NCI-H1417 treated with DMSO at 0.1 percent for 48 hours (cell line): ENCODE data around the gene TCF7L1.

ENCODE experiments used
- DNase-seq: peaks from one replicate; lab custom pipeline; 2025; lab: John Stamatoyannopoulos, UW

TCF7L1 gene

GRCh38 chr2:85255456-85255812 lies 122.2 kb downstream of the TCF7L1 start:
- DNase-seq = no peak

DNA sequence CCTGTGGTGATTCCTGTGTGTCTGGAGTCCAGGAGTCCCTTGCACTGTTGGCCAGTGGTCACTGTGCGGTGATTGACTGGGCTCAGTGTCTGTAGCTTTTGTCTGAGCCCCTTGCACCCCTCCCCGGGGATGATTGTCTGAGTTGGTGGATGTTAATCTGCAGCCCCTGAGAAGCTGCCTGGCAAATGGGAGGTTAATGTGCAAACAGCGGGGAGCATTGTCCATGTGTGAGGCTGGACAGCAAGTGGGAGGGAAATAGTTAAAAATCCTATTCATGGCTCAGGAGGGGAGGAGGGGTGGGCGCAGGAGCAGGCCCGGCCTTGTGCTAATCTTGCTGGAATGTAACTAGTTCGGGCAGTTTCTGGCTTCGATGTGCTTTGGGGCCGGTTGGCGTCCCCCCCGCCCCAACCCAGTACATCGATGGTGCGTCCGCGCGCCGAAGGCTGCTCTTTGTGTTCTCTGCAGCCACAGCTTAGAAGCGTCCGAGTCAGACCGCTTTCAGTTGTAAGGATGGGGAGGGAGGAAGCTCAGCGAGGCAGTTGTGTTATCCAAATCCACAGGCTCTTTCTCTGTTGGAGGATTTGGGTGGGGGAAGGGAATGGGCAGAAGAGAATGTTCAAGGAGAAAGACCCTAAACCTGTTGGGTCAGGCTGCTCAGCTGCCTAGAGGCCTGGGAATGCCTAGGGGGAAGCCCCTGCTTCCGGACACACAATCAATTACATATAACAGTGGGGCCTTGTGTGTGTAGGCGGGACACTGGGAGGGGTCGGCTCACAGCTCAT lies 122.8 kb downstream of the TCF7L1 start:
- no peak for DNase-seq

DNA sequence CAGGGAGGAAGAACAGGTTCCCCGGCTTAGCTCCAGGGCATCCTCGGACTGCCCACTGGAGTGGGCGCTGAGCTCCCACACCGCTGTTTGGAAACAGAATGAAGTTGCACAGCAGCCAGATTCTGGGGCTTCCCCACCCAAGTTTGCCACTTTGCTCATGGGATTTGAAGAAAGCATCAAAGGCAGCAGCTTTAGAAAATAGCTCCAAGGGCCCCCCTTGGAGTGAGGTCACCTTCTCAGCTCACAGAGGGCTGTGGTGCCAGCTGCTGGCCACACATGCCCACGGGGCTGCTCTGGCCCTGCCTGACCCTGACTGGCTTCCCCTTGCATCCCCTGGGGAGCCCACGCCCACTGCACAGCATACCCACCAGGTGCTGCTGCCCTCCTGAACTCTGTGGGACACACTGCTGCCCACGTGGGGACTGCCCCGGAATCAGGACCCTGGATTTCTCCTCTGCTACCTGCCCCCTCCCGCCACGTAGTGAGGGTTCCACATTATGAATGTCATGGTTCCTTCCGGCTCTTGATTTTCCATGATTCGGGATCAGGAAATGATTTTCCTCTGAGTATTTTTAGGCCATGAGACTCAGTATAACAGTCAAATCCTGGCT lies 124.3 kb downstream of the TCF7L1 start:
- no peak for DNase-seq

GRCh38 chr2:85257970-85258605 lies 124.9 kb downstream of the TCF7L1 start:
- DNase-seq = no peak

GRCh38 chr2:85259101-85259590 lies 126.0 kb downstream of the TCF7L1 start:
- DNase-seq = no peak

- no peak for DNase-seq
Measured at GRCh38 chr2:85259879-85260278, 126.7 kb downstream of the TCF7L1 start.

DNA sequence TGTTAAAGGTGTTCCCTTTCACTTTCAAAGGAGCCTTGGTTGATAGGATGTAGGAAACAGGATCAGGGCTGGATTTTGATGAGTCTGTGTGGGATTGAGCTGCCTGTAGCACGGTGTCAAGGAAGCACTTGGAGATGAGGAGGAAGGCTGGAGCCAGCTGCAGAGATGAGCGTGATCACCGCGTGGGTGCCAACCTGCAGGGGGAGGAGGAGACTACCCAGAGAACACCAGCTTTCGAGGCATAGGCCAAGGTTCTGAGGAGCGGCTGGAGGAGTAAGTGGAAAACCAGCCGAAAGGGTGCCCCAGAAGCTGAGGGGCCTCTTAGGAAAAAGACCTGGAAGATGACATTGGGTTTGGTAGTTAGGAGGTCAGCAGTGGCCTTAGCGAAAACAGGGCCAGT lies 130.4 kb downstream of the TCF7L1 start:
- no peak for DNase-seq

- no peak for DNase-seq
Measured at GRCh38 chr2:85264471-85264870, 131.3 kb downstream of the TCF7L1 start.

DNA sequence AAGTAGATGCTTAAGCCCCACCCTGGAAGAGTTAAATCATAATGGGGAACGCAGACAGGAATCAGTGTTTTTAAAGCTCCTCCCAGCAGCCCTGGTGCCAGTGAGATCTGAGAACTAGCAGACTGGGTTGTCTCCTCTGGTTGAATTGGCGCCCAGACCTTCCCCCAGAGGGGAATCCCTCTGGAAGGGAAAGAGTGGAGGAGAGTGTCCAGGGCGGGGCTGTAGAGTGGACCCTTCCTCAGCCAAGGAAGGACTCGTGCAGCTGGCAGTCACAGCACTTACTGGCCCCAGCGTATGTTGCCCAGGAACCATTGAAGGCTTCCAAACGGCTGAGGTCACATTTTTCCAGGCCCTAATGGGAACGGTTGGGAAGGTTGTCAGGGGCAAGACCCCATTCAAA lies 132.1 kb downstream of the TCF7L1 start:
- DNase-seq = no peak

- no peak for DNase-seq
Measured at GRCh38 chr2:85266146-85267041, 133.2 kb downstream of the TCF7L1 start.

DNA sequence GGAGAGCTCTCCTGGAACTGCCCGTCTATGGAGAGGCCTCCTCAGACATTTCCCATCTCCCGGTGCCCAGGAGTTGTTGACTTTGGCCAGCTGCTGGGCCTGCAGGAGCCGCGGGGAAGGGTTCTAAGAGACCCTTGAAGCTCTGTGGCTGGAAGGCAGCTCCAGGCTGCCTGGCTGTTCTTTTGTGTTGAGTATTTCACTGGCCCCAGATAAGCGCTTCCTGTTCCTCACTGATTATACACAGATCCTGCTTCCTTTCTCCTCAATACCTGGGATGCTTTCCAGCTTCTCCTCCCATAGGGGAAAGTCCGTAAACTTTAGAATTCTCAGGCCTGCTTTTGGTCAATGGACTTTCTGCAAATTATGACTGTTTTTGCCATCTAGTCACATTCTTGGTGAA lies 136.8 kb downstream of the TCF7L1 start:
- no peak for DNase-seq

DNA sequence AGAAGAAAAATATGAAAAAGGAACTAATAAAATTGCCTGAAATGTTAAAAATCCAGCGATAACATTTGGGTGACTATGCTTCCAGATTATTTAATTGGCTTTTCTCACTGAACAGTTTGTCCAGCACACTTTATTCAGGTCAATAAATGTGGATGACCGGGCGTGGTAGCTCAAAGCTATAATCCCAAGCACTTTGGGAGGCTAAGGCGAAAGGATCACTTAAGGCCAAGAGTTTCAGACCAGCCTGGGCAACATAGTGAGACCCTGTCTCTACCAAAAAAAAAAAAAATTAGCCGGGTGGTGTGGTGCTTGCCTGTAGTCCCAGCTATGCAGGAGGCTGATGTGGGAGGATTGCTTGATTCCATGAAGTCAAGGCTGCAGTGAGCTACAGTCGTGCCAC lies 139.2 kb downstream of the TCF7L1 start:
- no peak for DNase-seq

DNA sequence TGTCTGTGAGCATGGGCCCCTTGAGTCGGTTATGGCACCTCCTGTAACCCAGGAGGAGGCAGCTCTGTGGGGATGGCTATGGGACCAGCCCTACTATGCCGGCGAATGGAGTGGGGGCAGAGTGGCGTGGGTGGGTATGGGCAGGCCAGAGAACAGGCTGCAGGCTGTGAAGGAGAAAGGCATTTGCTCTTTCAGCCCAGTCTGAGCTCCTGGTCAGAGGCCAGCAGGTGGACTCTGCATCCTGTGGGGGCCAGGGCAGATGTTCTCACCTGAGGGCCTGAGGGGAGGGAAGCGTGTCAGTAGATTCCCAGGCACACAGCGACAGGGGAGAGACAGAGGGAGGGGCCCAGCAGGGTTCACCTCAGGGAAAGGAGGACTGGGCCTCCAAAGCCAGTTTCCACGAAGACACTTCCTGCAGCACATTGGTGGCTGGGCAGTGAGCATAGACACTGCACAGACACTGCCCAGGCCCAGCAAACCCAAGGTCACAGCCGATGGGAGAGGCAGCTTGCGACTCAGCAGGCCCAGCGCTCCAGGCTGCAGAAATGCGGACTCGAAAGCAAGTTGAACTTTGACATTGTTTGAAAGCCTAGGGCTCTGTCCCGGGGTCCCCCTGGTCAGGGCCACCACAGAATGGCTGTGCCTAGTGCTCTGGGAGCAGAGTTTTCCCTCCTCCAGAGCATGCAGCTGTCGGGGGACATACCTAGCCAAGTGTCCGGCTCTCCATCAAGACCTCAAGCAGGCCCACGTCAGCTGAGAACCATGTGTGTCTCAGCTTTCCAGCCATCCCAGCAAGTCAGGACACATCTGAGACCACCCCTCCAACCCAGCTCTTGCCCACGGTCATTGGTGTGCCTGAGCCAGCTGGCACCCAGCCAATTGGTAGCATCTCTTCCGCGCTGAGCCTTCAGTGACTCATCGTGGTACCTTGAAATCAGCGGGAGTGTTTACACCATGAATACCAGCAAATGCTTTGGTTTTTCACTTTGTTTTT lies 140.8 kb downstream of the TCF7L1 start:
- no peak for DNase-seq

GRCh38 chr2:85275984-85276540 lies 142.9 kb downstream of the TCF7L1 start:
- no peak for DNase-seq

DNA sequence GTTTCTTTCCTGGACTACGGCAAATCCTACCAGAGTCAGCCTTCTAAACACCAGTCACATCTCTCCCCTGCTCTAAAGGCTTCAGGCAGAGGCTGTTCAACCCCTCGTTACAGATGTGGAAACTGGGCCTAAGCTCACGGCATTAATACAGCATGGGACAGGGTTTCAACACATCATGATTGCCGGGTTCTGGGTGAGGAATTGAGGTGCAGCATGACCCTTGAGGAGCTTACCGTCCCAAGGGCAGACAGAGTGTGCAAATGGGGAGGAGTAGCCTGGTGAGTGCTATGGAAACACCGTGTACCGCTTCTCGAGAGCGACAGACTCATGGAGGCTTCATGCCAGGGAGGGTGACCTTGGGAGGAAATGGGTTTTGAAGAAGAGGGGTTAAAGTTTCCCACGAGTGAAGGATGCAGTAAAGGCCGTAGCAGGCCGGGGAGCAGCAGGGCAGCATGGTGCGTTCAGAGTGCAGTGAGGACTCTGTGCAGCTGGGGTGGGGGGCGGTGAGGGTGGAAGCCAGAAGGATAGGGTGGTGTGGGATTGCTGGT lies 143.5 kb downstream of the TCF7L1 start:
- DNase-seq = no peak

- no peak for DNase-seq
Measured at GRCh38 chr2:85277416-85278158, 144.4 kb downstream of the TCF7L1 start.

DNA sequence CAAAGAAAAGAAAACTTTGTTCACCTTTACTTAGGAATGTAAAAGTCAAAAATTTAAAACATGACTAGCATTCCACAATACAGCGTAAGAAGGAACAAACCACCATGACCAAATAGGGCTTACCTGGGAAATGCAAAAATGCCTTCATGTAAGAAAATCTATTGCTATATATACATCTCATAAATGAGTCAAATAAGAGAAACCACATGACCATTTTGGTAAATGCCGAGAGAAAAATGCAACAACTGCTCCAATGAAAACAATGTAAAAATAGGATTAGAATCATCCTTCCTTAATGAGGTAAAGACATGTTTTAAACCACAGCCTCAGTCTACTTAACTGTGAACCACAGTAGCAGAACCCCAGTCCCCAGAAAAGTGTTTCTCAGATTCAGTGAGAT lies 145.2 kb downstream of the TCF7L1 start:
- no peak for DNase-seq

- no peak for DNase-seq
Measured at GRCh38 chr2:85281553-85281952, 148.4 kb downstream of the TCF7L1 start.

DNA sequence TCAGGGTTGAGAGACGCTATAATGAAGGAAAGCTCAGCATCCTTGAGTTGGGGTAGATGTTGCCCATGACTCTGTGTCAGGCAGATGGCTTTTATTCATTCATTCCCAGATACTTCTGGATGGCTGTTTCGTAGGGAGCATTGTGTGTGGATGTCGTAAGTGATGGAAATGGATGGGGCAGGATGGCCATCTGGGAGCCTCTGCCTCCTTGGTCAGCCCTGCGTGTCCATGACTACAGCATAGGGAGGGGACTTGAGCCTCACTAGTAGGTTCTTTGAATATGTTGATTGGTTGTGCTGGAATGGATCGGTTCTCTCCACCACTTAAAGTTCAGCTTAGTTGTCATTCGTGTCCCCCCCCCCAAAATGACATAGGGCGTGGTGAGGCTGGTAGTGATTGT lies 149.7 kb downstream of the TCF7L1 start:
- no peak for DNase-seq

DNA sequence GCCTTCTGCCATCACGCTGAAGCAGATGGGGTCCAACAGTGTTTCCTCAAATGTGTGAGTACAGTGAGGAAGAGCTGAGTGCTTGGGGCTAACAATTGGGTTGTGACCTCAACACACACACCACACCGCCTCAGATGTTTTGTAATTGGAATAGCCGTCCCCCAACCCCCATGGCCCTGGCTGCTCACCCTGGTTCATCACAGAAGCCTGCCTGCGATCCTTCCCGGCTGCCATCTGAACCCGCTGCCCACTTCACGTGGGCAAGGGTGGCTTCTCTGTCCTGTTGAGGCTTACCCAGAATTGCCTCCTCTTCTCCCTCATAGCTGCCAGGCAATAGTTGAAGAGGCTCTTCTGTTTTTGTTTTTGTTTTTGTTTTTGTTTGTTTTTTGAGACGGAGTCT lies 150.4 kb downstream of the TCF7L1 start:
- no peak for DNase-seq
